Keratinocyte (primary cell): ENCODE measurements around the gene EZH1. TPM values are rescaled to one million over a fixed set of nuclear protein-coding genes. Genes with fewer than 3 reads are reported as not detected.

Source experiments
- DNase-seq: peaks from one replicate; pipeline ENCODE4 v3.0.0-alpha.2; 2011; ENCODE audit warnings: low read depth, missing footprints, low spot score
- FAIRE-seq: peaks from 2 replicates; lab custom pipeline; 2011; peaks lifted over from hg19 to GRCh38; lab: Jason Lieb, UNC
- H2AFZ ChIP-seq: 2 replicates; pipeline ENCODE4 v1.6.0; 2012; ENCODE audit warnings: low read length, control low read depth, inconsistent platforms; ENCODE audit not compliant: control insufficient read depth
- H3K27ac ChIP-seq: 2 replicates; pipeline ENCODE4 v1.5.1; 2011; ENCODE audit warnings: low read length; ENCODE audit not compliant: control insufficient read depth, insufficient read depth
- H3K27me3 ChIP-seq: 3 replicates; pipeline ENCODE4 v1.6.0; 2011; ENCODE audit warnings: low read length; ENCODE audit not compliant: control insufficient read depth, insufficient read depth; ENCODE audit errors: extremely low read depth
- H3K36me3 ChIP-seq, 2 experiments: 2 replicates in 1 of 2; 3 replicates in 1 of 2; pipeline ENCODE4 v1.5.1; 2011; ENCODE audit warnings: low read length in 2 of 2, mild to moderate bottlenecking in 1 of 2; ENCODE audit not compliant: control insufficient read depth in 2 of 2, insufficient read depth in 2 of 2; ENCODE audit errors: extremely low read depth in 1 of 2
- H3K4me1 ChIP-seq: 3 replicates; pipeline ENCODE4 v1.5.1; 2011; ENCODE audit warnings: low read length; ENCODE audit not compliant: control insufficient read depth, insufficient read depth; ENCODE audit errors: extremely low read depth
- H3K4me2 ChIP-seq: 3 replicates; pipeline ENCODE4 v1.6.0; 2011; ENCODE audit warnings: low read depth, low read length; ENCODE audit not compliant: control insufficient read depth, insufficient read depth; ENCODE audit errors: extremely low read depth
- H3K4me3 ChIP-seq, 3 experiments: fragments of 200-600 bp in 1 of 3; sonication (generic) in 1 of 3; 2 replicates in 2 of 3; 3 replicates in 1 of 3; pipeline ENCODE4 v1.5.1; 2011 to 2016; ENCODE audit warnings: low read length in 3 of 3, mild to moderate bottlenecking in 3 of 3, control low read depth in 2 of 3, inconsistent platforms in 1 of 3, low read depth in 1 of 3, mixed read lengths in 1 of 3, mixed run types in 1 of 3, moderate library complexity in 1 of 3; ENCODE audit not compliant: control insufficient read depth in 2 of 3, insufficient read depth in 2 of 3; ENCODE audit errors: extremely low read depth in 1 of 3
- H3K79me2 ChIP-seq: 2 replicates; pipeline ENCODE4 v1.6.0; 2012; ENCODE audit warnings: low read length; ENCODE audit not compliant: control insufficient read depth, insufficient read depth
- H3K9ac ChIP-seq: 3 replicates; pipeline ENCODE4 v1.6.0; 2011; ENCODE audit warnings: low read length; ENCODE audit not compliant: control insufficient read depth, insufficient read depth; ENCODE audit errors: extremely low read depth
- H3K9me1 ChIP-seq: 3 replicates; pipeline ENCODE4 v1.6.0; 2011; ENCODE audit warnings: low read length; ENCODE audit not compliant: control insufficient read depth, insufficient read depth; ENCODE audit errors: extremely low read depth
- H3K9me3 ChIP-seq: 2 replicates; pipeline ENCODE4 v1.5.1; 2012; ENCODE audit warnings: low read depth, low read length; ENCODE audit not compliant: control insufficient read depth
- H4K20me1 ChIP-seq: 3 replicates; pipeline ENCODE4 v1.6.0; 2011; ENCODE audit warnings: low read length; ENCODE audit not compliant: control insufficient read depth, insufficient read depth; ENCODE audit errors: extremely low read depth
- EZH2 ChIP-seq: IDR thresholded peaks from one replicate; pipeline ENCODE4 v1.6.1; 2012; ENCODE audit warnings: inconsistent platforms, mild to moderate bottlenecking, low read length, moderate library complexity
- dilution Hi-C: fragments of 300-500 bp; cut with MboI; formaldehyde crosslinking; loops from one replicate; pipeline ENCODE4 v1.7.0; 2020; ENCODE audit warnings: low sequenced_read_pairs; ENCODE audit not compliant: extremely low pct_ligation_motif_present
- polyA plus RNA-seq, 5 experiments: library from polyadenylated mRNA; depleted of rRNA in 3 of 5; stranded (reverse) in 3 of 5; stranded (forward) in 1 of 5; unstranded in 1 of 5; fragments of >200 nt; gene quantifications; 1 replicate in 1 of 5; 2 replicates in 3 of 5; 3 replicates in 1 of 5; pipeline versions ENCODE4 v1.2.1 to v1.2.3, GENCODE V29; 2011 to 2012; ENCODE audit warnings: missing spikeins in 2 of 5, low read depth in 1 of 5, low replicate concordance in 1 of 5
- TF ChIP-seq, protein P1 (sequence below), 3 experiments: IDR thresholded peaks in 1 of 3; conservative IDR thresholded peaks in 1 of 3; optimal IDR thresholded peaks in 1 of 3; 2 replicates in 2 of 3; 3 replicates in 1 of 3; pipeline versions ENCODE3 to v1.5.1; 2011; ENCODE audit warnings: low read length in 3 of 3, mild to moderate bottlenecking in 3 of 3, moderate library complexity in 2 of 3, control low read depth in 1 of 3, inconsistent platforms in 1 of 3; ENCODE audit not compliant: insufficient read depth in 2 of 3; ENCODE audit errors: extremely low read depth in 1 of 3

Gene EZH1
- polyA plus RNA-seq, 1 donor (not counting 4 experiments of a cell fraction or from before 2014, with no cell fraction given) = 18.3 TPM

DNA sequence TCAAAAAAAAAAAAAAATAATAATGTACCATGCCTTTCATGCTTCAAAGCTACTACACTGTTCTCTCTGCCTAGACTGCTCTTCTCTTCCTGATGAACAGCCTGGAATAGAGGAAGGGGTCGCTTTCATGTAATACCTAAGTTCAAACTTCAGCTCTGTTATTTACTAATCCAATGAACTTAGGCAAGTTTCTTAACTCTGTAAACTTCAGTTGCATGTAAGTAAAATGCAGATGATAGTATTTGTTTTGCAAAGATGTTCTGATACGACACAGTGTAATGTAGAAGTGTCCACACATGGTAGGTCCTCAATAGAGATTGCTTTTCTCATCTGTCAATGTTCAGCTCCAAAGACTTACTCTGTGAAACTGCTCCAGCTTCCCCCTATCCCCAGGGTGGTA lies 47.1 kb upstream of the EZH1 start:
- dilution Hi-C loops = no loop called here
- Histone ChIP-seq H2AFZ (no peak overlapping the region), H3K27me3 (peaks cover 7% of the 10 kb centered on the region), H3K4me1 (peaks cover 4% of the 10 kb centered on the region), H3K9ac (no peak overlapping the region), H3K9me3 (no peaks in the 10 kb centered on the region), H3K4me3 (no peak overlapping the region), H3K4me2 (no peak overlapping the region), H4K20me1 (no peaks in the 10 kb centered on the region), H3K27ac (no peak overlapping the region), H3K36me3 (peaks cover 0 to 2% of the 10 kb centered on the region in 2 experiments), H3K79me2 (no peaks in the 10 kb centered on the region), H3K9me1 (no peaks in the 10 kb centered on the region)
- FAIRE-seq = no peak
- no peak for DNase-seq
- TF ChIP-seq EZH2 = no peak
- TF ChIP-seq, protein P1, sequence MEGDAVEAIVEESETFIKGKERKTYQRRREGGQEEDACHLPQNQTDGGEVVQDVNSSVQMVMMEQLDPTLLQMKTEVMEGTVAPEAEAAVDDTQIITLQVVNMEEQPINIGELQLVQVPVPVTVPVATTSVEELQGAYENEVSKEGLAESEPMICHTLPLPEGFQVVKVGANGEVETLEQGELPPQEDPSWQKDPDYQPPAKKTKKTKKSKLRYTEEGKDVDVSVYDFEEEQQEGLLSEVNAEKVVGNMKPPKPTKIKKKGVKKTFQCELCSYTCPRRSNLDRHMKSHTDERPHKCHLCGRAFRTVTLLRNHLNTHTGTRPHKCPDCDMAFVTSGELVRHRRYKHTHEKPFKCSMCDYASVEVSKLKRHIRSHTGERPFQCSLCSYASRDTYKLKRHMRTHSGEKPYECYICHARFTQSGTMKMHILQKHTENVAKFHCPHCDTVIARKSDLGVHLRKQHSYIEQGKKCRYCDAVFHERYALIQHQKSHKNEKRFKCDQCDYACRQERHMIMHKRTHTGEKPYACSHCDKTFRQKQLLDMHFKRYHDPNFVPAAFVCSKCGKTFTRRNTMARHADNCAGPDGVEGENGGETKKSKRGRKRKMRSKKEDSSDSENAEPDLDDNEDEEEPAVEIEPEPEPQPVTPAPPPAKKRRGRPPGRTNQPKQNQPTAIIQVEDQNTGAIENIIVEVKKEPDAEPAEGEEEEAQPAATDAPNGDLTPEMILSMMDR (optimal IDR thresholded peaks at IDR 0.05 in 1 of 3, IDR thresholded peaks at IDR 0.05 in 1 of 3, conservative IDR thresholded peaks at IDR 0.05 in 1 of 3; ENCODE audit: extremely low read depth in 1 of 3, insufficient read depth in 2 of 3, low read length in 3 of 3) = no peak

DNA sequence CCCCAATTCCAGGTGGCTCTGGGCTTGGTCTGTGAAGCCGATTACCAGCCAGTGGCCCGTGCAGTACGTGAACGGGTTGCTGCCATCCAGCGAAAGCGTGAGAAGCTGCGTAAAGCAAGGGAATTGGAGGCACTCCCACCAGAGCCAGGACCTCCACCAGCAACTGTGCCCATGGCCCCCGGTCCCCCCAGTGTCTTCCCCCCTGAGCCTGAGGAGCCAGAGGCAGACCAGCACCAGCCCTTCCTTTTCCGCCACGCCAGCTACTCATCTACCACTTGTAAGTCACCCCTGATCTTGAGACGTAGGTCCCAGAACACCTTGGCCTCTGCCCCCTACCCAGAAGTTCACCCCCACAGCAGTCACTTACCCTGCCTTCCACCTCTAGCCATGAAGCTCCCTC lies 42.4 kb upstream of the EZH1 start:
- no peaks in the 10 kb centered on the region for H3K79me2 ChIP-seq
- H3K27ac ChIP-seq = no peak overlapping the region
- no peaks in the 10 kb centered on the region for H3K36me3 ChIP-seq
- dilution Hi-C loops = no loop called here
- H2AFZ ChIP-seq = no peak overlapping the region
- TF ChIP-seq, protein P1 (optimal IDR thresholded peaks at IDR 0.05 in 1 of 3, IDR thresholded peaks at IDR 0.05 in 1 of 3, conservative IDR thresholded peaks at IDR 0.05 in 1 of 3; ENCODE audit: extremely low read depth in 1 of 3, insufficient read depth in 2 of 3, low read length in 3 of 3) = no peak
- TF ChIP-seq EZH2 = no peak
- H3K9me1 ChIP-seq = no peaks in the 10 kb centered on the region
- no peaks in the 10 kb centered on the region for H3K9me3 ChIP-seq
- no peak overlapping the region for H3K4me2 ChIP-seq
- DNase-seq (no peak), FAIRE-seq (no peak)
- H3K9ac ChIP-seq = no peak overlapping the region
- peaks cover 25% of the 10 kb centered on the region for H3K27me3 ChIP-seq
- no peaks in the 10 kb centered on the region for H4K20me1 ChIP-seq
- H3K4me1 ChIP-seq = peaks cover 19% of the 10 kb centered on the region
- H3K4me3 ChIP-seq = no peak overlapping the region
